GM20000 (cell line): ENCODE results near the gene ANKRD11.

Experiments
- DNase-seq: peaks from one replicate; pipeline ENCODE4 v3.0.0; 2012; ENCODE audit warnings: low spot score
- TF ChIP-seq, protein P1 (sequence below): IDR thresholded peaks from 2 replicates; pipeline ENCODE4 v1.5.1; 2012; ENCODE audit warnings: mild to moderate bottlenecking, control low read depth; ENCODE audit errors: extremely low read depth, missing control alignments

ANKRD11 gene

GRCh38 chr16:89277049-89277448 lies 213.3 kb downstream of the ANKRD11 start:
- TF ChIP-seq, protein P1, sequence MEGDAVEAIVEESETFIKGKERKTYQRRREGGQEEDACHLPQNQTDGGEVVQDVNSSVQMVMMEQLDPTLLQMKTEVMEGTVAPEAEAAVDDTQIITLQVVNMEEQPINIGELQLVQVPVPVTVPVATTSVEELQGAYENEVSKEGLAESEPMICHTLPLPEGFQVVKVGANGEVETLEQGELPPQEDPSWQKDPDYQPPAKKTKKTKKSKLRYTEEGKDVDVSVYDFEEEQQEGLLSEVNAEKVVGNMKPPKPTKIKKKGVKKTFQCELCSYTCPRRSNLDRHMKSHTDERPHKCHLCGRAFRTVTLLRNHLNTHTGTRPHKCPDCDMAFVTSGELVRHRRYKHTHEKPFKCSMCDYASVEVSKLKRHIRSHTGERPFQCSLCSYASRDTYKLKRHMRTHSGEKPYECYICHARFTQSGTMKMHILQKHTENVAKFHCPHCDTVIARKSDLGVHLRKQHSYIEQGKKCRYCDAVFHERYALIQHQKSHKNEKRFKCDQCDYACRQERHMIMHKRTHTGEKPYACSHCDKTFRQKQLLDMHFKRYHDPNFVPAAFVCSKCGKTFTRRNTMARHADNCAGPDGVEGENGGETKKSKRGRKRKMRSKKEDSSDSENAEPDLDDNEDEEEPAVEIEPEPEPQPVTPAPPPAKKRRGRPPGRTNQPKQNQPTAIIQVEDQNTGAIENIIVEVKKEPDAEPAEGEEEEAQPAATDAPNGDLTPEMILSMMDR: no peak
- DNase-seq: no peak

GRCh38 chr16:89275837-89276720 lies 214.3 kb downstream of the ANKRD11 start:
- TF ChIP-seq, protein P1: no peak
- no peak for DNase-seq

DNA sequence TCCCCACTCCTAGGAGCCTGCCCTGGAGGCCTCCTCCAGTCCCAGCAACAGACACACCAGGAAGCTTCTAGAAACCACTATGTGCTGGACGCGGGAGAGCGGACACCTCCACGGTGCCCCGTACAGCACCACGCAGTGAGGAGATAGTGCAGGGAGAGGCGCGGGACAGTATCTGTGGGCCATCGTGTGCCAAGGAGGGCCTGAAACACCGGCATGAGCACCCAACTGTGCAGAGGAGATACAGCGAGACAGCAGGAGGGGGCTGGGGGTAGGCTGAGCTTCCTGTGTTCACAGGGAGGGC lies 215.1 kb downstream of the ANKRD11 start:
- no peak for DNase-seq
- TF ChIP-seq, protein P1: no peak

DNA sequence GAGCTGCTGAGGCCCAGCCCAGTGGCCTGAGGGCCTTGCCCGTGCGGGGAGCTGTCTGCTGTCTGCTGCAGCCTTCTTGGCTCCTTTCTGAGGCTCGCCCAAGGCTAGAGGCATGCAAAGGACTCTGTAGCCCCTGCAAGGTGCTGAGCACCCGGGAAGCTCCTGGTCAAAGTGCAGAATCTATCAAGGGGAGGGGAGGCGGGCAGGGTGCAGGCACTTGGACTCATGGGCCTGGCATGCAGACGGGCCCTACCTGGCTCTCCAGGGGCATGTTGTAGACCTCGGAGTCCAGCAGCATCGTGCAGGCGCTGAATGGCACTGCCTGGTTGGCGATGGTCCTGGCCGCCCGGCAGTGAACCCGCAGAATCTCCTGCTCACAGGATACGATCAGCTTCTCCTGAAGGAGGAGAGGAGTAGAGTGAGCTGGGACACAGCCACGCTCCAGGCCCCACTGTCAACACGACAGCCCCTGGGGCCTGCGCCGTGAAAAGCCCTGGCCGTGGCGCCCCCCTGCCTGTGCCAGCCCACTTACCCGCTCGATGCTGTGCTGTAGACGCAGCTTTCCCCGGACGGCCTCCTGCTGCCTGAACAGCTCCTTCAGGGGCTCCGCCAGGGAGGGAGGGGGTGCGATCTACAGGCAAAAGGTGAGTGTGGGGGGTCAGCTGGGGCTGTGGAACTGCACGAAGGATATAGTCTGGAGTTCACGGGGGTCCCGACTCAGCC lies 215.6 kb downstream of the ANKRD11 start:
- DNase-seq: no peak
- TF ChIP-seq, protein P1: no peak

DNA sequence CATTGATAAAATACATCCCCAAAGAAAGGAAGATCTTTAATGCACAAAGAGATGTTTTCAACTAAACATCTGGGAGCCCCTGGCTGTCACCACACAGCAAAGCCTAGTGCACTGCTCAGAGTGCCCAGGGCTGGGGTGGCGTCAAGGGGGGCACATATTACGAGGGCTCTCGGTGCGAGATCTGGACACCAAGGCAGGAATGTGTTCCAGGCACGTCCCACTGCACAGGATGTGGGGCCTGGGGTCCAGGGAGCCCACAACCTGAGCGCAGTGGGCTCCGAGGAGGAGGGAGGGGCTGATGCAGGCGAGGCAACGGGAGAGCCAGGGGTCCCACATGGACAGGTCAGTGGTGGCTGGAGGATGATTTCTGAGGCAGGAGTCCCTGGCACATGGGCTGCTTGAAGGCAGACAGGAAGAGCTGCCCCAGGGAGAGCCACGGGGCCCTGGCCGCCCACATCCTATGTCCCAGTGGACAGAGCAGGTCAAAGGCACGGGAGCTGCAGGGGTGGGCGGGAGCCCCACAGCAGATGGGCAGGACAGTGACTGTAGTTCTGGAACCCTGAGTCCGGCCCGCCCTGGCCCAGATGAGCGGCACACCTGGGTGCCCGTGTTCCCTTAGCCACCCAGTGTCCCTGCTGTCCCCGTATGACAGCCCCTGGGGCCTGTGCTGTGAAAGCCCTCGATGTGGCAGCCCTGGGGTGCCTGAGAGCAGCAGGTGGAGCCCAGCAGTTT lies 216.5 kb downstream of the ANKRD11 start:
- no peak for DNase-seq
- TF ChIP-seq, protein P1: no peak

DNA sequence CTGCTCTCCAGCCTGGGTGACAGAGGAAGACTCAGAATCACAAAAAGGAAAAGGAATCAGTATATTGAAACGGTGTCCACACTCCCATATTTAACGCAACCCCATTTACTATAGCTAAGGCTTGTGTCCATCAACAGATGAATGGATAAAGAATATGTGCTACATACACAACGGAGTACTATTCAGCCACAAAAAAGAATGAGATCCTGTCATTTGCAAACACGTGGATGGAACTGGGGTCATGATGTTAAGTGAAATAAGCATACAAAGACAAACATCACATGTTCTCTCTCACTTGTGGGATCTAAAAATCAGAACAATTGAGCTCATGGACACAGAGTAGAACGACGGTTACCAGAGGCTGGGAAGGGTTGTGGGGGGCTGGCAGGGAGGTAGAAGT lies 217.7 kb downstream of the ANKRD11 start:
- no peak for DNase-seq
- TF ChIP-seq, protein P1: no peak
